GM19351 (cell line): ENCODE results near the gene ALG5.
A peak's percentile ranks its signal among the peaks of the same experiment; 100 is the strongest.

Source experiments
- ATAC-seq: cut with Tn5 transposase; IDR thresholded peaks from one replicate; pipeline ENCODE4 v1.9.1; 2021; ENCODE audit warnings: mild to moderate bottlenecking, moderate library complexity; ENCODE audit not compliant: unreplicated experiment

The ALG5 gene

GRCh38 chr13:36979361-36980050 is 19.6 kb downstream of the ALG5 start:
- no peak for ATAC-seq

GRCh38 chr13:36975172-36975571 is 24.0 kb downstream of the ALG5 start:
- ATAC-seq, result no peak

GRCh38 chr13:36973621-36974295 is 25.4 kb downstream of the ALG5 start:
- peak; percentile 88 for ATAC-seq

- no peak for ATAC-seq
Observed at GRCh38 chr13:36973009-36973408, 26.1 kb downstream of the ALG5 start.

GRCh38 chr13:36966404-36966803 is 32.7 kb downstream of the ALG5 start:
- no peak for ATAC-seq

GRCh38 chr13:36965767-36966166 is 33.4 kb downstream of the ALG5 start:
- no peak for ATAC-seq

- ATAC-seq, result no peak
Observed at GRCh38 chr13:36959456-36960116, 39.6 kb downstream of the ALG5 start.

GRCh38 chr13:36954542-36954941 is 44.6 kb downstream of the ALG5 start:
- ATAC-seq, result no peak

- ATAC-seq, result no peak
Observed at GRCh38 chr13:36950920-36951319, 48.2 kb downstream of the ALG5 start.

- ATAC-seq, result no peak
Observed at GRCh38 chr13:36950330-36950729, 48.8 kb downstream of the ALG5 start.

GRCh38 chr13:36945078-36945477 is 54.1 kb downstream of the ALG5 start:
- no peak for ATAC-seq

GRCh38 chr13:36925603-36926002 is 73.5 kb downstream of the ALG5 start:
- no peak for ATAC-seq

- no peak for ATAC-seq
Observed at GRCh38 chr13:36924001-36924400, 75.1 kb downstream of the ALG5 start.

GRCh38 chr13:36921631-36922301 is 77.4 kb downstream of the ALG5 start:
- ATAC-seq, result no peak

- no peak for ATAC-seq
Observed at GRCh38 chr13:36920616-36921185, 78.4 kb downstream of the ALG5 start.

GRCh38 chr13:36919833-36920615 is 79.1 kb downstream of the ALG5 start, which contains the start of gene SMAD9:
SMAD9 (minus strand) TSS chr13:36920238; CDS start chr13:36879689, 40,549 bp downstream.
- peak; percentile 83 for ATAC-seq

- peak; percentile 22 for ATAC-seq
Observed at GRCh38 chr13:36919171-36919832, 79.8 kb downstream of the ALG5 start.

GRCh38 chr13:36918246-36919131 is 80.7 kb downstream of the ALG5 start:
- ATAC-seq, result no peak

GRCh38 chr13:36917311-36917710 is 81.8 kb downstream of the ALG5 start:
- no peak for ATAC-seq
